PC-9 (cell line): ENCODE measurements around the gene TANGO6. TPM values are rescaled to one million over a fixed set of nuclear protein-coding genes. Genes with fewer than 3 reads are reported as not detected.
"Not testable (repeated sequence)": the region's sequence is repeated elsewhere in the genome, so short reads cannot be mapped to it uniquely, and the experiment has no call there.

Source experiments
- BruUV-seq: library from RNA; stranded (reverse); fragments of 400-500 nt; replicated peaks from 2 replicates; lab custom pipeline; 2021; lab: Mats Ljungman, UMichigan
- CTCF ChIA-PET: fragments of 300-600 bp; sonication (Branson Sonifier 250); formaldehyde crosslinking; loops from one replicate; lab custom pipeline; 2022; ENCODE audit warnings: antibody characterized with exemption; lab: Charles Lee
- POLR2A ChIA-PET: fragments of 300-600 bp; sonication (Branson Sonifier 250); formaldehyde crosslinking; loops from one replicate; lab custom pipeline; 2022; ENCODE audit warnings: antibody characterized with exemption; ENCODE audit not compliant: unreplicated experiment; lab: Charles Lee
- DNase-seq, 2 experiments: peaks; one replicate each; pipeline versions ENCODE4 v3.0.0 to v3.0.0-alpha.2; 2015 to 2022; ENCODE audit warnings: mixed read lengths in 1 of 2
- H2AFZ ChIP-seq: fragments of 200-600 bp; sonication (generic); 2 replicates; pipeline ENCODE4 v1.8.1; 2017; ENCODE audit warnings: antibody characterized with exemption
- H3F3A ChIP-seq: fragments of 200-600 bp; sonication (generic); 2 replicates; pipeline ENCODE4 v1.8.1; 2017; ENCODE audit warnings: antibody characterized with exemption, mild to moderate bottlenecking, low read depth; ENCODE audit not compliant: insufficient read depth
- H3K27ac ChIP-seq: fragments of 200-600 bp; sonication (generic); 2 replicates; pipeline ENCODE4 v1.6.1; 2016; ENCODE audit warnings: mixed run types
- H3K27me3 ChIP-seq: fragments of 200-600 bp; sonication (generic); 2 replicates; pipeline ENCODE4 v1.6.1; 2016; ENCODE audit warnings: low read depth, mixed run types; ENCODE audit not compliant: insufficient read depth
- H3K36me3 ChIP-seq: fragments of 200-600 bp; sonication (generic); 2 replicates; pipeline ENCODE4 v1.6.1; 2016; ENCODE audit warnings: low read depth, mixed run types
- H3K4me1 ChIP-seq: fragments of 200-600 bp; sonication (generic); replicated peaks from 2 replicates; pipeline ENCODE4 v1.6.1; 2016; ENCODE audit warnings: mixed run types; ENCODE audit not compliant: insufficient read depth
- H3K4me2 ChIP-seq: fragments of 200-600 bp; sonication (generic); 2 replicates; pipeline ENCODE4 v1.6.1; 2017; ENCODE audit warnings: mixed run types
- H3K4me3 ChIP-seq: fragments of 200-600 bp; sonication (generic); 2 replicates; pipeline ENCODE4 v1.6.1; 2016; ENCODE audit warnings: mixed run types
- H3K79me2 ChIP-seq: fragments of 200-600 bp; sonication (generic); 2 replicates; pipeline ENCODE4 v1.6.1; 2017; ENCODE audit warnings: low read depth, mixed run types
- H3K9me2 ChIP-seq: fragments of 200-600 bp; sonication (generic); 2 replicates; pipeline ENCODE4 v1.8.1; 2017; ENCODE audit warnings: mild to moderate bottlenecking; ENCODE audit not compliant: insufficient read depth
- H3K9me3 ChIP-seq: fragments of 200-600 bp; sonication (generic); 2 replicates; pipeline ENCODE4 v1.8.1; 2016; ENCODE audit warnings: low read depth; ENCODE audit not compliant: insufficient read depth
- H4K20me1 ChIP-seq: fragments of 200-600 bp; sonication (generic); 2 replicates; pipeline ENCODE4 v1.8.1; 2017; ENCODE audit not compliant: insufficient read depth
- EZH2 ChIP-seq: fragments of 200-600 bp; sonication (generic); IDR thresholded peaks from 2 replicates; pipeline ENCODE4 v1.8.0; 2017; ENCODE audit warnings: antibody characterized with exemption, low read depth
- intact Hi-C: fragments of 100-400 bp; cut with micrococcal nuclease; formaldehyde crosslinking; loops from one replicate; pipeline ENCODE4 v1.10.0; 2022; ENCODE audit not compliant: unreplicated experiment
- total RNA-seq: library from RNA; stranded (reverse); gene quantifications from 2 replicates; pipeline ENCODE4 v1.2.3, GENCODE V29; 2021
- TF ChIP-seq, protein P1 (sequence below): fragments of 200-600 bp; sonication (generic); conservative IDR thresholded peaks from 2 replicates; pipeline ENCODE4 v1.6.1; 2017; ENCODE audit warnings: mixed run types, antibody characterized with exemption, mild to moderate bottlenecking, moderate library complexity

The TANGO6 gene
- total RNA-seq, 1 experiment from 2014 or later = 5.8 TPM

DNA sequence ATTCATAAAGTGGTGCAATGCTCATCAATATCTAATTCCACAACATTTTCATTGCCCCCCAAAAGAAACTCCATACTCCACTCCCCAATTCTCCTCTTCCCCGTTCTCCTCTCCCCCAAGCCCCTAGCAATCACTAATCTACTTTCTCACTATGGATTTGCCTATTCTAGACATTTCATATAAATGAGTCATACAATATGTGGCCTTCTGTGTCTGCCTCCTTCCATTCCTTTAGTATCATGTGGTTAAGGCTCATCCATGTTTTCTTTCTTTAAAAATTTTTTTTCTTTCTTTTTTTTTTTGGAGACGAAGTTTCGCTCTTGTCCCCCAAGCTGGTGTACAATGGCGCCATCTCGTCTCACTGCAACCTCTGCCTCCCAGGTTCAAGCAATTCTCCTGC lies 205.8 kb downstream of the TANGO6 start:
- H3K4me1 ChIP-seq = peaks cover 24% of the 10 kb centered on the region; the same call in 1 of the 2 replicates
- peaks cover 18% of the 10 kb centered on the region; the same call in 1 of the 2 replicates for H3F3A ChIP-seq
- H3K4me3 ChIP-seq = no peak overlapping the region
- ChIA-PET CTCF (interaction anchor here (0.6 kb wide), 2 partner anchors 84 to 147 kb away, joined by 4 read pairs; no protein-coding TSS in a partner anchor), POLR2A (no interaction called here)
- no peaks in the 10 kb centered on the region for H4K20me1 ChIP-seq
- no TSS peak for BruUV-seq
- no peaks in the 10 kb centered on the region for H3K79me2 ChIP-seq
- H3K9me3 ChIP-seq = no peaks in the 10 kb centered on the region
- no peak overlapping the region for H3K4me2 ChIP-seq
- H2AFZ ChIP-seq = no peak overlapping the region
- H3K36me3 ChIP-seq = no peaks in the 10 kb centered on the region
- TF ChIP-seq, protein P1, sequence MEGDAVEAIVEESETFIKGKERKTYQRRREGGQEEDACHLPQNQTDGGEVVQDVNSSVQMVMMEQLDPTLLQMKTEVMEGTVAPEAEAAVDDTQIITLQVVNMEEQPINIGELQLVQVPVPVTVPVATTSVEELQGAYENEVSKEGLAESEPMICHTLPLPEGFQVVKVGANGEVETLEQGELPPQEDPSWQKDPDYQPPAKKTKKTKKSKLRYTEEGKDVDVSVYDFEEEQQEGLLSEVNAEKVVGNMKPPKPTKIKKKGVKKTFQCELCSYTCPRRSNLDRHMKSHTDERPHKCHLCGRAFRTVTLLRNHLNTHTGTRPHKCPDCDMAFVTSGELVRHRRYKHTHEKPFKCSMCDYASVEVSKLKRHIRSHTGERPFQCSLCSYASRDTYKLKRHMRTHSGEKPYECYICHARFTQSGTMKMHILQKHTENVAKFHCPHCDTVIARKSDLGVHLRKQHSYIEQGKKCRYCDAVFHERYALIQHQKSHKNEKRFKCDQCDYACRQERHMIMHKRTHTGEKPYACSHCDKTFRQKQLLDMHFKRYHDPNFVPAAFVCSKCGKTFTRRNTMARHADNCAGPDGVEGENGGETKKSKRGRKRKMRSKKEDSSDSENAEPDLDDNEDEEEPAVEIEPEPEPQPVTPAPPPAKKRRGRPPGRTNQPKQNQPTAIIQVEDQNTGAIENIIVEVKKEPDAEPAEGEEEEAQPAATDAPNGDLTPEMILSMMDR = no peak
- TF ChIP-seq EZH2 = no peak
- no peaks in the 10 kb centered on the region for H3K9me2 ChIP-seq
- no peaks in the 10 kb centered on the region for H3K27me3 ChIP-seq
- DNase-seq = no peak
- no peak overlapping the region for H3K27ac ChIP-seq
- intact Hi-C loops = no loop called here

DNA sequence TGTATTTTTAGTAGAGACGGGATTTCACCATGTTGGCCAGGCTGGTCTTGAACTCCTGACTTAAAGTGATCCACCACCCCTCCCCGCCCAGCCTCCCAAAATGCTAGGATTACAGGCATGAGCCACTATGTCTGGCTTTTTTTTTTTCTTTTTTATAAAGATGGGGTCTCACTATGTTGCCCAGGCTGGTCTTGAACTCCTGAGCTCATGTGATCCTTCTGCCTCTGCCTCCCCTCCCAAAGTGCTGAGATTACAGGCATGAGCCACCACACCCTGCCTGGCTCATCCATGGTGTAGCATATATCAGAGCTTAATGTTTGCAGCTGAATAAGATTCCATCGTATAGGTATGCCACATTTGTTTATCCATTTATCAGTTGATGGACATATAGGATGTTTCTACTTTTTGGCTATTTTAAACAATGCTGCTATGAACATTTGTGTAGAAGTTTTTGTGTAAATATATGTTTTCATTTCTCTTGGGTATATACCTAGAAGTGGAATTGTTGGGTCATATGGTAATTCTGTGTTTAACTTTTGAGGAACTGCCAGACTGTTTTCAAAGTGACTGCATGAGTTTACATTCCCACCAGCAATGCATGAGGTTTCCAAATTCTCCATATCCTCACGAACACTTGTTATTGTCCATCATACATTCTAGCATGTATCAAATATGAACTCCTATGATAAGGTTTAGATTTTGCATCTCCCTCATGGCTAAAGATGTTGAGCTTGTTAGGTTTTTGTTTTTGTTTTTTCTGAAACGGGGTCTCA lies 206.5 kb downstream of the TANGO6 start:
- Histone ChIP-seq H3K4me3 (no peak overlapping the region), H2AFZ (no peak overlapping the region), H3K9me3 (no peaks in the 10 kb centered on the region), H3F3A (peaks cover 18% of the 10 kb centered on the region; the same call in 1 of the 2 replicates), H3K36me3 (no peaks in the 10 kb centered on the region), H3K4me1 (peaks cover 24% of the 10 kb centered on the region; the same call in 1 of the 2 replicates), H4K20me1 (no peaks in the 10 kb centered on the region), H3K4me2 (no peak overlapping the region), H3K79me2 (no peaks in the 10 kb centered on the region), H3K27me3 (no peaks in the 10 kb centered on the region), H3K9me2 (no peaks in the 10 kb centered on the region), H3K27ac (no peak overlapping the region)
- ChIA-PET CTCF (interaction anchor here (0.6 kb wide), 1 partner anchor 84 kb away, joined by 4 read pairs; no protein-coding TSS in a partner anchor), POLR2A (no interaction called here)
- TF ChIP-seq EZH2 = no peak
- TF ChIP-seq, protein P1 = no peak
- no TSS peak for BruUV-seq
- DNase-seq = no peak
- intact Hi-C loops = no loop called here

DNA sequence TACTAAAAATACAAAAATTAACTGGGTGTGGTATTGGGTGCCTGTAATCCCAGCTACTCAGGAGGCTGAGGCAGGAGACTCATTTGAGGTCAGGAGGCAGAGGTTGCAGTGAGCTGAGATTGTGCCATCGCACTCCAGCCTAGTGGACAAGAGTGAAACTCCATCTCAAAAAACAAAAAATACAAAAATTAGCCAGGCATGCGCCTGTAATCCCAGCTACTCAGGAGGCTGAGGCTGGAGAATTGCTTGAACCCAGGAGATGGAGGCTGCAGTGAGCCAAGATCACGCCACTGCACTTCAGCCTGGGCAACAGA lies 208.1 kb downstream of the TANGO6 start:
- H3K79me2 ChIP-seq, DNase-seq, H3K9me2 ChIP-seq, H2AFZ ChIP-seq, intact Hi-C loops, H3K27me3 ChIP-seq, H3K4me3 ChIP-seq, H3K4me2 ChIP-seq, BruUV-seq, POLR2A ChIA-PET, H3K9me3 ChIP-seq, H4K20me1 ChIP-seq, H3K36me3 ChIP-seq: not testable (repeated sequence)
- H3K27ac ChIP-seq = peak overlapping the region; percentile 55
- H3F3A ChIP-seq = peaks cover 21% of the 10 kb centered on the region
- TF ChIP-seq, protein P1 = peak; percentile 53; the same call in 1 of the 2 replicates
- peaks cover 29% of the 10 kb centered on the region for H3K4me1 ChIP-seq
- CTCF ChIA-PET = interaction anchor here (0.6 kb wide), 1 partner anchor 59 kb away, joined by 3 read pairs; no protein-coding TSS in a partner anchor
